HL-60 (cell line): ENCODE results near the gene PHC2.

Experiments
- DNase-seq, 2 experiments: peaks; one replicate each; pipeline ENCODE4 v3.0.0-alpha.2; 2010 to 2020; ENCODE audit warnings: low read depth in 1 of 2, low spot score in 1 of 2
- H3K27ac ChIP-seq: fragments of 250-450 bp; sonication (Bioruptor Pico); replicated peaks from 2 replicates; pipeline ENCODE4 v1.5.1; 2020; ENCODE audit warnings: mild to moderate bottlenecking, moderate library complexity
- H3K27me3 ChIP-seq: fragments of 250-450 bp; sonication (Bioruptor Pico); 2 replicates; pipeline ENCODE4 v1.5.1; 2021; ENCODE audit warnings: mild to moderate bottlenecking, moderate library complexity; ENCODE audit not compliant: insufficient read depth, poor library complexity, severe bottlenecking
- H3K4me3 ChIP-seq: replicated peaks from 2 replicates; pipeline ENCODE4 v1.5.1; 2011; ENCODE audit warnings: mild to moderate bottlenecking, control low read depth, low read length; ENCODE audit not compliant: insufficient read depth
- CTCF ChIP-seq: IDR thresholded peaks from one replicate; pipeline ENCODE4 v1.5.1; 2011; ENCODE audit warnings: low read length, control low read depth, inconsistent platforms; ENCODE audit not compliant: insufficient read depth
- GABPA ChIP-seq: IDR thresholded peaks from 2 replicates; pipeline ENCODE4 v1.6.1; 2012; ENCODE audit warnings: low read depth
- POLR2AphosphoS5 ChIP-seq: IDR thresholded peaks from 2 replicates; pipeline ENCODE4 v1.6.1; 2012; ENCODE audit warnings: low read depth
- REST ChIP-seq: IDR thresholded peaks from 2 replicates; pipeline ENCODE4 v1.6.1; 2012; ENCODE audit warnings: low read depth; ENCODE audit not compliant: insufficient replicate concordance
- SPI1 ChIP-seq: IDR thresholded peaks from 2 replicates; pipeline ENCODE4 v1.6.1; 2012; ENCODE audit warnings: low read depth, mild to moderate bottlenecking, borderline replicate concordance

The PHC2 gene

GRCh38 chr1:33302325-33302724 is 128.6 kb downstream of the PHC2 start:
- DNase-seq, result peak in 1 of 2 experiments; percentile 28
- TF ChIP-seq POLR2AphosphoS5 (no peak), REST (no peak), CTCF (no peak), GABPA (no peak), SPI1 (peak; percentile 43; the same call in 1 of the 2 replicates)
- Histone ChIP-seq H3K4me3 (no peak overlapping the region), H3K27me3 (peaks cover 2% of the 10 kb centered on the region), H3K27ac (no peak overlapping the region)

GRCh38 chr1:33301273-33301984 is 129.5 kb downstream of the PHC2 start:
- DNase-seq, result no peak
- no peak overlapping the region for H3K27ac ChIP-seq

More at GRCh38 chr1:33301273-33301984, 129.5 kb downstream of the PHC2 start:
- no peak for TF ChIP-seq CTCF
- TF ChIP-seq REST, result no peak
- no peak for TF ChIP-seq POLR2AphosphoS5
- no peak for TF ChIP-seq GABPA
- no peak for TF ChIP-seq SPI1
- no peak overlapping the region for H3K4me3 ChIP-seq
- no peaks in the 10 kb centered on the region for H3K27me3 ChIP-seq
